HG03342 (cell line): ENCODE results near the gene MAN1C1.

ENCODE experiments used
- ATAC-seq: cut with Tn5 transposase; IDR thresholded peaks from one replicate; pipeline ENCODE4 v1.9.1; 2021; ENCODE audit warnings: mild to moderate bottlenecking, moderate library complexity; ENCODE audit not compliant: unreplicated experiment

Gene MAN1C1

GRCh38 chr1:25616095-25616986 lies at the start of gene MAN1C1:
Gene MAN1C1 (plus strand): TSS chr1:25616791. CDS start chr1:25617798, 1,007 bp downstream.
- ATAC-seq: peak; percentile 61

- no peak for ATAC-seq
Observed at GRCh38 chr1:25567710-25568089, 48.9 kb upstream of the MAN1C1 start.

GRCh38 chr1:25568090-25568833 lies 48.3 kb upstream of the MAN1C1 start:
- ATAC-seq: no peak

GRCh38 chr1:25568834-25569596 lies 47.6 kb upstream of the MAN1C1 start:
- ATAC-seq: no peak

- no peak for ATAC-seq
Observed at GRCh38 chr1:25569597-25570396, 46.8 kb upstream of the MAN1C1 start.

GRCh38 chr1:25570798-25571521 lies 45.6 kb upstream of the MAN1C1 start:
- ATAC-seq: no peak

GRCh38 chr1:25571522-25571970 lies 45.0 kb upstream of the MAN1C1 start:
- no peak for ATAC-seq

- ATAC-seq: no peak
Observed at GRCh38 chr1:25572107-25572506, 44.5 kb upstream of the MAN1C1 start.

GRCh38 chr1:25572708-25573590 lies 43.6 kb upstream of the MAN1C1 start:
- ATAC-seq: no peak

- ATAC-seq: no peak
Observed at GRCh38 chr1:25573591-25573930, 43.0 kb upstream of the MAN1C1 start.

GRCh38 chr1:25573961-25574360 lies 42.6 kb upstream of the MAN1C1 start:
- ATAC-seq: no peak

GRCh38 chr1:25575191-25575590 lies 41.4 kb upstream of the MAN1C1 start:
- ATAC-seq: no peak

- no peak for ATAC-seq
Observed at GRCh38 chr1:25576459-25577133, 40.0 kb upstream of the MAN1C1 start.

- no peak for ATAC-seq
Observed at GRCh38 chr1:25577134-25577920, 39.3 kb upstream of the MAN1C1 start.

GRCh38 chr1:25579292-25580252 lies 37.0 kb upstream of the MAN1C1 start:
- ATAC-seq: no peak

- no peak for ATAC-seq
Observed at GRCh38 chr1:25580927-25581326, 35.7 kb upstream of the MAN1C1 start.
